Panc1 (cell line): ENCODE data around the gene LMNA. TPM values are rescaled to one million over a fixed set of nuclear protein-coding genes. Genes with fewer than 3 reads are reported as not detected.

Experiments
- ATAC-seq: fragments of 200-7000 bp; cut with Tn5 transposase; 2 replicates; pipeline ENCODE4 v1.9.1; 2020; ENCODE audit warnings: mild to moderate bottlenecking, moderate library complexity
- BruUV-seq: library from RNA; stranded (reverse); fragments of 400-500 nt; replicated peaks from 2 replicates; lab custom pipeline; 2021; lab: Mats Ljungman, UMichigan
- CTCF ChIA-PET: fragments of 300-600 bp; sonication (Branson Sonifier 250); formaldehyde crosslinking; loops from one replicate; lab custom pipeline; 2022; ENCODE audit warnings: antibody characterized with exemption; lab: Charles Lee
- POLR2A ChIA-PET: fragments of 300-600 bp; sonication (Branson Sonifier 250); formaldehyde crosslinking; loops from one replicate; lab custom pipeline; 2022; ENCODE audit warnings: antibody characterized with exemption; lab: Charles Lee
- DNase-seq: peaks from one replicate; pipeline ENCODE4 v3.0.0-alpha.2; 2010; ENCODE audit warnings: low read depth, low spot score
- H3K27ac ChIP-seq: 2 replicates; pipeline ENCODE4 v1.5.1; 2011; ENCODE audit warnings: mild to moderate bottlenecking, low read length, inconsistent platforms
- H3K27me3 ChIP-seq: fragments of 200-500 bp; sonication (Bioruptor generic); 2 replicates; pipeline ENCODE4 v1.6.0; 2014; ENCODE audit warnings: low read length, inconsistent platforms; ENCODE audit not compliant: control insufficient read depth, insufficient read depth
- H3K36me3 ChIP-seq: fragments of 200-500 bp; sonication (Bioruptor generic); 2 replicates; pipeline ENCODE4 v1.5.1; 2014; ENCODE audit warnings: inconsistent platforms, mild to moderate bottlenecking, low read length, moderate library complexity; ENCODE audit not compliant: control insufficient read depth, insufficient read depth
- H3K4me1 ChIP-seq: 2 replicates; pipeline ENCODE4 v1.5.1; 2011; ENCODE audit warnings: inconsistent platforms, mild to moderate bottlenecking, low read length, moderate library complexity; ENCODE audit not compliant: control insufficient read depth, insufficient read depth
- H3K4me3 ChIP-seq, 2 experiments: 2 replicates each; pipeline ENCODE4 v1.5.1; 2011 to 2012; ENCODE audit warnings: low read depth in 2 of 2, low read length in 2 of 2, mild to moderate bottlenecking in 2 of 2, inconsistent platforms in 1 of 2, moderate library complexity in 1 of 2
- H3K9me3 ChIP-seq: fragments of 200-500 bp; sonication (Bioruptor generic); 2 replicates; pipeline ENCODE4 v1.5.1; 2014; ENCODE audit warnings: low read depth, mild to moderate bottlenecking, inconsistent platforms, low read length, moderate library complexity; ENCODE audit not compliant: control insufficient read depth, insufficient read depth
- CTCF ChIP-seq: fragments of 450-650 bp; IDR thresholded peaks from 2 replicates; pipeline ENCODE4 v1.5.1; 2017; ENCODE audit warnings: mild to moderate bottlenecking
- POLR2AphosphoS5 ChIP-seq: IDR thresholded peaks from 2 replicates; pipeline ENCODE4 v1.6.1; 2012; ENCODE audit warnings: mild to moderate bottlenecking, low read depth, low read length, moderate library complexity
- REST ChIP-seq, 2 experiments: IDR thresholded peaks; 2 replicates each; pipeline ENCODE4 v1.6.1; 2011 to 2012; ENCODE audit warnings: low read depth in 2 of 2, control low read depth in 1 of 2, low read length in 1 of 2, mild to moderate bottlenecking in 1 of 2, moderate library complexity in 1 of 2; ENCODE audit not compliant: insufficient read depth in 1 of 2
- SIN3A ChIP-seq: IDR thresholded peaks from 2 replicates; pipeline ENCODE4 v1.6.1; 2012; ENCODE audit warnings: low read depth, mild to moderate bottlenecking, low read length, moderate library complexity, borderline replicate concordance; ENCODE audit not compliant: insufficient read depth
- TCF7L2 ChIP-seq: IDR thresholded peaks from 2 replicates; pipeline ENCODE4 v1.6.1; 2011; ENCODE audit warnings: mild to moderate bottlenecking, low read depth, low read length, inconsistent platforms
- in situ Hi-C: cut with HindIII; loops from 2 replicates; pipeline ENCODE4 v1.10.0; 2016; ENCODE audit warnings: low sequenced_read_pairs, low pct_unique_long_range_greater_than_20kb
- intact Hi-C: fragments of 100-400 bp; cut with micrococcal nuclease; formaldehyde crosslinking; loops from one replicate; pipeline ENCODE4 v1.10.0; 2022; ENCODE audit not compliant: unreplicated experiment
- total RNA-seq: library from RNA; stranded (reverse); gene quantifications from one replicate; pipeline ENCODE4 v1.2.1, GENCODE V29; 2021; ENCODE audit not compliant: unreplicated experiment

The LMNA gene
- total RNA-seq, 1 experiment from 2014 or later: 691 TPM

GRCh38 chr1:156073740-156074139 lies 40.8 kb upstream of the LMNA start:
- Histone ChIP-seq H3K4me1 (peaks cover 7% of the 10 kb centered on the region), H3K36me3 (no peaks in the 10 kb centered on the region), H3K27ac (no peak overlapping the region), H3K4me3 (no peak overlapping the region), H3K27me3 (no peaks in the 10 kb centered on the region), H3K9me3 (no peaks in the 10 kb centered on the region)
- TF ChIP-seq TCF7L2 (no peak), POLR2AphosphoS5 (no peak)
- BruUV-seq: no TSS peak
- intact Hi-C loops: no loop called here
- no peak for DNase-seq
- ChIA-PET CTCF (interaction anchor here (0.7 kb wide), 2 partner anchors 98 to 212 kb away, joined by 3 to 7 read pairs; no protein-coding TSS in a partner anchor), POLR2A (interaction anchor here (0.7 to 1.0 kb wide), 3 partner anchors 10 to 163 kb away, joined by 3 to 4 read pairs (median 3); no protein-coding TSS in a partner anchor)
- in situ Hi-C loops: no loop called here
- no peak for ATAC-seq

GRCh38 chr1:156074661-156075060 lies 39.9 kb upstream of the LMNA start:
- TF ChIP-seq CTCF: no peak
- no peak for TF ChIP-seq POLR2AphosphoS5
- no peak for TF ChIP-seq SIN3A
- no peak for TF ChIP-seq REST (IDR thresholded peaks at IDR 0.05; ENCODE audit: insufficient read depth in 1 of 2, low read depth in 2 of 2, low read length in 1 of 2)
- TF ChIP-seq TCF7L2: no peak
- DNase-seq: no peak
- POLR2A ChIA-PET: no interaction called here
- H3K9me3 ChIP-seq: no peaks in the 10 kb centered on the region
- no peak overlapping the region for H3K4me3 ChIP-seq
- intact Hi-C loops (no loop called here), in situ Hi-C loops (no loop called here)
- CTCF ChIA-PET: no interaction called here
- no TSS peak for BruUV-seq
- ATAC-seq: no peak
- no peak overlapping the region for H3K27ac ChIP-seq
- H3K27me3 ChIP-seq: no peaks in the 10 kb centered on the region
- peaks cover 7% of the 10 kb centered on the region for H3K4me1 ChIP-seq
- H3K36me3 ChIP-seq: no peaks in the 10 kb centered on the region

GRCh38 chr1:156075162-156075561 lies 39.3 kb upstream of the LMNA start:
- H3K9me3 ChIP-seq: no peaks in the 10 kb centered on the region
- no peak for TF ChIP-seq CTCF
- no peak for TF ChIP-seq POLR2AphosphoS5
- no peak for TF ChIP-seq TCF7L2
- TF ChIP-seq REST (IDR thresholded peaks at IDR 0.05; ENCODE audit: insufficient read depth in 1 of 2, low read depth in 2 of 2, low read length in 1 of 2): no peak
- no peak for TF ChIP-seq SIN3A
- no peaks in the 10 kb centered on the region for H3K27me3 ChIP-seq
- ChIA-PET CTCF (no interaction called here), POLR2A (no interaction called here)
- no peaks in the 10 kb centered on the region for H3K36me3 ChIP-seq
- BruUV-seq: no TSS peak
- no peak overlapping the region for H3K27ac ChIP-seq
- peaks cover 7% of the 10 kb centered on the region for H3K4me1 ChIP-seq
- in situ Hi-C loops (no loop called here), intact Hi-C loops (no loop called here)
- H3K4me3 ChIP-seq: no peak overlapping the region
- DNase-seq (no peak), ATAC-seq (no peak)
